HepG2 (cell line): Measurements from ENCODE around the gene TBC1D10B. TPM values are rescaled to one million over a fixed set of nuclear protein-coding genes. Genes with fewer than 3 reads are reported as not detected.
A peak's percentile ranks its signal among the peaks of the same experiment; 100 is the strongest.

Experiments
- EZH2 ChIP-seq: conservative IDR thresholded peaks from 2 replicates; pipeline ENCODE4 v1.6.1; 2012; ENCODE audit warnings: mild to moderate bottlenecking, low read depth, low read length, moderate library complexity
- FOXO1 ChIP-seq: sonication (generic); formaldehyde crosslinking; IDR thresholded peaks from 2 replicates; pipeline ENCODE4 v1.4.0; 2020; ENCODE audit warnings: missing genetic modification reagents
- RFX3 ChIP-seq: IDR thresholded peaks from 2 replicates; pipeline ENCODE4 v1.6.1; 2016; ENCODE audit warnings: missing biosample characterization, missing genetic modification reagents
- SALL2 ChIP-seq: sonication (generic); formaldehyde crosslinking; IDR thresholded peaks from 2 replicates; pipeline ENCODE4 v1.8.1; 2023; ENCODE audit warnings: mild to moderate bottlenecking, missing genetic modification reagents, inconsistent platforms
- TEAD3 ChIP-seq: optimal IDR thresholded peaks from 2 replicates; pipeline ENCODE3; 2016; ENCODE audit warnings: borderline replicate concordance
- ZBTB38 ChIP-seq: sonication (generic); formaldehyde crosslinking; IDR thresholded peaks from 2 replicates; pipeline ENCODE4 v1.5.1; 2020; ENCODE audit warnings: mild to moderate bottlenecking, missing genetic modification reagents
- ZMYM4 ChIP-seq: sonication (generic); formaldehyde crosslinking; IDR thresholded peaks from 2 replicates; pipeline ENCODE4 v1.8.1; 2023; ENCODE audit warnings: mild to moderate bottlenecking, missing genetic modification reagents
- ZNF230 ChIP-seq: sonication (generic); formaldehyde crosslinking; IDR thresholded peaks from 2 replicates; pipeline ENCODE4 v1.4.0; 2020; ENCODE audit warnings: mild to moderate bottlenecking, missing genetic modification reagents
- ZNF460 ChIP-seq: sonication (generic); formaldehyde crosslinking; IDR thresholded peaks from 2 replicates; pipeline ENCODE4 v1.5.1; 2020; ENCODE audit warnings: missing genetic modification reagents, mild to moderate bottlenecking, borderline replicate concordance
- polyA plus RNA-seq, 8 experiments: library from polyadenylated mRNA; depleted of rRNA in 3 of 8; stranded (reverse) in 7 of 8; unstranded in 1 of 8; fragments of >200 nt; fragmentation: Illumina TruSeq in 4 of 8; extraction: Trizol in 4 of 8; gene quantifications; 2 replicates each; pipeline versions ENCODE4 v1.2.1 to v1.2.3, GENCODE V29; 2011 to 2016; ENCODE audit warnings: low read depth in 4 of 8, missing spikeins in 1 of 8, mixed read lengths in 1 of 8; ENCODE audit not compliant: insufficient read depth in 1 of 8
- total RNA-seq, 5 experiments: library from RNA; depleted of rRNA; stranded (reverse); fragments of >200 nt; fragmentation: Illumina TruSeq; extraction: Trizol; gene quantifications; 2 replicates each; pipeline ENCODE4 v1.2.3, GENCODE V29; 2016; ENCODE audit warnings: low read depth in 1 of 5
- TF ChIP-seq, protein P1 (sequence below): sonication (generic); formaldehyde crosslinking; IDR thresholded peaks from 2 replicates; pipeline ENCODE4 v1.4.0; 2020; ENCODE audit warnings: missing genetic modification reagents, borderline replicate concordance
- TF ChIP-seq, protein P2 (sequence below), 2 experiments: sonication (generic) in 1 of 2; formaldehyde crosslinking in 1 of 2; IDR thresholded peaks; 2 replicates each; pipeline versions ENCODE4 v1.4.0 to v1.6.1; 2016 to 2020; ENCODE audit warnings: borderline replicate concordance in 1 of 2, low read depth in 1 of 2, mild to moderate bottlenecking in 1 of 2, missing genetic modification reagents in 1 of 2
- TF ChIP-seq, protein P3 (sequence below): fragments of 450-650 bp; IDR thresholded peaks from 2 replicates; pipeline ENCODE4 v1.6.1; 2016
- TF ChIP-seq, protein P4 (sequence below): sonication (generic); formaldehyde crosslinking; IDR thresholded peaks from 2 replicates; pipeline ENCODE4 v1.4.0; 2020; ENCODE audit warnings: missing genetic modification reagents, mild to moderate bottlenecking, borderline replicate concordance
- TF ChIP-seq, protein P5 (sequence below): sonication (generic); formaldehyde crosslinking; IDR thresholded peaks from 2 replicates; pipeline ENCODE4 v1.4.0; 2020; ENCODE audit warnings: low read depth, mild to moderate bottlenecking, missing genetic modification reagents

Gene TBC1D10B
- total and polyA plus RNA-seq, 2 of the 13 experiments (the other 11 are each of a cell fraction or from before 2014, with no cell fraction given), result 15.7 to 24.8 TPM

DNA sequence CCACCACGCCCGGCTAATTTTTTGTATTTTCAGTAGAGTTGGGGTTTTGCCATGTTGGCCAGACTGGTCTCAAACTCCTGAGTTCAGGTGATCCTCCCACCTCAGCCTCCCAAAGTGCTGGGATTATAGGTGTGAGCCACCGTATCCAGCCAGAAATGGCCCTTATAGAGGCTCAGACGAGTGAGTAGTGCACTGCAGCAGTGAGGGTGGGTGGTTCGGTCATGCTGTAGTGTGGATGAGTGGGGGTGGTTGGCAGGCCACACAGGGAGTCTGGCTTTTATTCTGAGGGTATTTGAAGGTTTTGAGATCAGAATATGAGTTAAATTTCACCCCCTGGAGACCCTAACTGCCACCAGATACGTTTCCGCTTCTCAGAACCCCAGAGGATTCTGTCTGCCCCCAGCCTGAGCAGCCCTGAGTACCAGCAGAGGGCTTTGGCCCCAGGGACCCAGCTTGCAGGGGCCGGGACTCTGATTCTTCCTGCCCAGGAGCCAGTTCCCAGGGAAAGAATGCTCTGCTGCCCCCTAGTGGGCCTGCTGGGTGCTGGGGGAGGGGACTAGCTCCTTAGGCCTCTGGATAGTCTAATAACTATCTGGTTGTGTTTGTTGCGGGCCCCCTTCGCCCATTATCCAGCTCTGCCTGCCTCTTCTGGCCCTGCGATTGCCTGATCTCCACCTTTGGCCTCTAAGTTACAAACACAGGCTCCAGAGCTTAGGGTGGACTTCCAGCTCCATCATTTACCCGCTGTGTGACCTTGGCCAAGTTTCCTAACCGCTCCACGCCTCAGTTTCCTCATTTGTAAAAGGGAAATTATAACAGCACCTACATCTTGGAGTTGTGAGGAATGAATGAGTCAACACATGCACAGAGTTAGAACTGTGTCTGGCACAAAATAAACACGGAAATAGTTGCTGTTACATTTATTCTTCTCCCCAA is 39.1 kb upstream of the TBC1D10B start (continued):
- TF ChIP-seq, protein P1, sequence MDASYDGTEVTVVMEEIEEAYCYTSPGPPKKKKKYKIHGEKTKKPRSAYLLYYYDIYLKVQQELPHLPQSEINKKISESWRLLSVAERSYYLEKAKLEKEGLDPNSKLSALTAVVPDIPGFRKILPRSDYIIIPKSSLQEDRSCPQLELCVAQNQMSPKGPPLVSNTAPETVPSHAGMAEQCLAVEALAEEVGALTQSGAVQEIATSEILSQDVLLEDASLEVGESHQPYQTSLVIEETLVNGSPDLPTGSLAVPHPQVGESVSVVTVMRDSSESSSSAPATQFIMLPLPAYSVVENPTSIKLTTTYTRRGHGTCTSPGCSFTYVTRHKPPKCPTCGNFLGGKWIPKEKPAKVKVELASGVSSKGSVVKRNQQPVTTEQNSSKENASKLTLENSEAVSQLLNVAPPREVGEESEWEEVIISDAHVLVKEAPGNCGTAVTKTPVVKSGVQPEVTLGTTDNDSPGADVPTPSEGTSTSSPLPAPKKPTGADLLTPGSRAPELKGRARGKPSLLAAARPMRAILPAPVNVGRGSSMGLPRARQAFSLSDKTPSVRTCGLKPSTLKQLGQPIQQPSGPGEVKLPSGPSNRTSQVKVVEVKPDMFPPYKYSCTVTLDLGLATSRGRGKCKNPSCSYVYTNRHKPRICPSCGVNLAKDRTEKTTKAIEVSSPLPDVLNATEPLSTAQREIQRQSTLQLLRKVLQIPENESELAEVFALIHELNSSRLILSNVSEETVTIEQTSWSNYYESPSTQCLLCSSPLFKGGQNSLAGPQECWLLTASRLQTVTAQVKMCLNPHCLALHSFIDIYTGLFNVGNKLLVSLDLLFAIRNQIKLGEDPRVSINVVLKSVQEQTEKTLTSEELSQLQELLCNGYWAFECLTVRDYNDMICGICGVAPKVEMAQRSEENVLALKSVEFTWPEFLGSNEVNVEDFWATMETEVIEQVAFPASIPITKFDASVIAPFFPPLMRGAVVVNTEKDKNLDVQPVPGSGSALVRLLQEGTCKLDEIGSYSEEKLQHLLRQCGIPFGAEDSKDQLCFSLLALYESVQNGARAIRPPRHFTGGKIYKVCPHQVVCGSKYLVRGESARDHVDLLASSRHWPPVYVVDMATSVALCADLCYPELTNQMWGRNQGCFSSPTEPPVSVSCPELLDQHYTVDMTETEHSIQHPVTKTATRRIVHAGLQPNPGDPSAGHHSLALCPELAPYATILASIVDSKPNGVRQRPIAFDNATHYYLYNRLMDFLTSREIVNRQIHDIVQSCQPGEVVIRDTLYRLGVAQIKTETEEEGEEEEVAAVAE (CRISPR knock-in tag), result peak; percentile 70
- TF ChIP-seq RFX3 (CRISPR knock-in tag), result no peak
- TF ChIP-seq SALL2 (CRISPR knock-in tag), result 0 out of 2 replicates have a peak, but pooled peaks have one; percentile 62
- TF ChIP-seq ZBTB38 (CRISPR knock-in tag), result peak; percentile 50; the same call in 1 of the 2 replicates
- no peak for TF ChIP-seq EZH2
- TF ChIP-seq, protein P2, sequence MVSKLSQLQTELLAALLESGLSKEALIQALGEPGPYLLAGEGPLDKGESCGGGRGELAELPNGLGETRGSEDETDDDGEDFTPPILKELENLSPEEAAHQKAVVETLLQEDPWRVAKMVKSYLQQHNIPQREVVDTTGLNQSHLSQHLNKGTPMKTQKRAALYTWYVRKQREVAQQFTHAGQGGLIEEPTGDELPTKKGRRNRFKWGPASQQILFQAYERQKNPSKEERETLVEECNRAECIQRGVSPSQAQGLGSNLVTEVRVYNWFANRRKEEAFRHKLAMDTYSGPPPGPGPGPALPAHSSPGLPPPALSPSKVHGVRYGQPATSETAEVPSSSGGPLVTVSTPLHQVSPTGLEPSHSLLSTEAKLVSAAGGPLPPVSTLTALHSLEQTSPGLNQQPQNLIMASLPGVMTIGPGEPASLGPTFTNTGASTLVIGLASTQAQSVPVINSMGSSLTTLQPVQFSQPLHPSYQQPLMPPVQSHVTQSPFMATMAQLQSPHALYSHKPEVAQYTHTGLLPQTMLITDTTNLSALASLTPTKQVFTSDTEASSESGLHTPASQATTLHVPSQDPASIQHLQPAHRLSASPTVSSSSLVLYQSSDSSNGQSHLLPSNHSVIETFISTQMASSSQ (IDR thresholded peaks at IDR 0.05; ENCODE audit: low read depth), result no peak
- TF ChIP-seq, protein P2 (CRISPR knock-in tag; IDR thresholded peaks at IDR 0.05; ENCODE audit: borderline replicate concordance), result no peak; the same call in 1 of the 2 replicates
- TF ChIP-seq ZNF460, result no peak
- no peak; the same call in 1 of the 2 replicates for TF ChIP-seq ZNF230 (CRISPR knock-in tag)
- TF ChIP-seq, protein P3, sequence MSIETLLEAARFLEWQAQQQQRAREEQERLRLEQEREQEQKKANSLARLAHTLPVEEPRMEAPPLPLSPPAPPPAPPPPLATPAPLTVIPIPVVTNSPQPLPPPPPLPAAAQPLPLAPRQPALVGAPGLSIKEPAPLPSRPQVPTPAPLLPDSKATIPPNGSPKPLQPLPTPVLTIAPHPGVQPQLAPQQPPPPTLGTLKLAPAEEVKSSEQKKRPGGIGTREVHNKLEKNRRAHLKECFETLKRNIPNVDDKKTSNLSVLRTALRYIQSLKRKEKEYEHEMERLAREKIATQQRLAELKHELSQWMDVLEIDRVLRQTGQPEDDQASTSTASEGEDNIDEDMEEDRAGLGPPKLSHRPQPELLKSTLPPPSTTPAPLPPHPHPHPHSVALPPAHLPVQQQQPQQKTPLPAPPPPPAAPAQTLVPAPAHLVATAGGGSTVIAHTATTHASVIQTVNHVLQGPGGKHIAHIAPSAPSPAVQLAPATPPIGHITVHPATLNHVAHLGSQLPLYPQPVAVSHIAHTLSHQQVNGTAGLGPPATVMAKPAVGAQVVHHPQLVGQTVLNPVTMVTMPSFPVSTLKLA, result no peak
- TF ChIP-seq, protein P4, sequence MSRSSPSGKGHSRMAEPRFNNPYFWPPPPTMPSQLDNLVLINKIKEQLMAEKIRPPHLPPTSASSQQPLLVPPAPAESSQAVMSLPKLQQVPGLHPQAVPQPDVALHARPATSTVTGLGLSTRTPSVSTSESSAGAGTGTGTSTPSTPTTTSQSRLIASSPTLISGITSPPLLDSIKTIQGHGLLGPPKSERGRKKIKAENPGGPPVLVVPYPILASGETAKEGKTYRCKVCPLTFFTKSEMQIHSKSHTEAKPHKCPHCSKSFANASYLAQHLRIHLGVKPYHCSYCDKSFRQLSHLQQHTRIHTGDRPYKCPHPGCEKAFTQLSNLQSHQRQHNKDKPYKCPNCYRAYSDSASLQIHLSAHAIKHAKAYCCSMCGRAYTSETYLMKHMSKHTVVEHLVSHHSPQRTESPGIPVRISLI (CRISPR knock-in tag), result no peak; the same call in 1 of the 2 replicates
- TF ChIP-seq ZMYM4, result 0 out of 2 replicates have a peak, but pooled peaks have one; percentile 45
- TF ChIP-seq TEAD3 (CRISPR knock-in tag), result peak; percentile 82
- TF ChIP-seq, protein P5, sequence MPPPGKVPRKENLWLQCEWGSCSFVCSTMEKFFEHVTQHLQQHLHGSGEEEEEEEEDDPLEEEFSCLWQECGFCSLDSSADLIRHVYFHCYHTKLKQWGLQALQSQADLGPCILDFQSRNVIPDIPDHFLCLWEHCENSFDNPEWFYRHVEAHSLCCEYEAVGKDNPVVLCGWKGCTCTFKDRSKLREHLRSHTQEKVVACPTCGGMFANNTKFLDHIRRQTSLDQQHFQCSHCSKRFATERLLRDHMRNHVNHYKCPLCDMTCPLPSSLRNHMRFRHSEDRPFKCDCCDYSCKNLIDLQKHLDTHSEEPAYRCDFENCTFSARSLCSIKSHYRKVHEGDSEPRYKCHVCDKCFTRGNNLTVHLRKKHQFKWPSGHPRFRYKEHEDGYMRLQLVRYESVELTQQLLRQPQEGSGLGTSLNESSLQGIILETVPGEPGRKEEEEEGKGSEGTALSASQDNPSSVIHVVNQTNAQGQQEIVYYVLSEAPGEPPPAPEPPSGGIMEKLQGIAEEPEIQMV (CRISPR knock-in tag), result no peak
- no peak; the same call in 1 of the 2 replicates for TF ChIP-seq FOXO1
